HepG2 (cell line): ENCODE results near the gene KDM1B. TPM values are rescaled to one million over a fixed set of nuclear protein-coding genes. Genes with fewer than 3 reads are reported as not detected.

ENCODE experiments used
- CAMTA2 ChIP-seq: sonication (generic); formaldehyde crosslinking; IDR thresholded peaks from 2 replicates; pipeline ENCODE4 v1.4.0; 2020; ENCODE audit warnings: mild to moderate bottlenecking, missing genetic modification reagents, borderline replicate concordance
- CREB1 ChIP-seq, 2 experiments: fragments of 450-650 bp in 1 of 2; IDR thresholded peaks; 2 replicates each; pipeline ENCODE4 v1.6.1; 2016 to 2017; ENCODE audit warnings: control low read depth in 1 of 2, mild to moderate bottlenecking in 1 of 2, missing compliant biosample characterization in 1 of 2, missing genetic modification characterization in 1 of 2
- GATAD1 ChIP-seq: IDR thresholded peaks from 2 replicates; pipeline ENCODE4 v1.6.1; 2016; ENCODE audit warnings: missing genetic modification reagents, missing compliant biosample characterization
- HOXA3 ChIP-seq: sonication (generic); formaldehyde crosslinking; IDR thresholded peaks from 2 replicates; pipeline ENCODE4 v1.5.0; 2020; ENCODE audit warnings: missing genetic modification reagents
- NFYC ChIP-seq: IDR thresholded peaks from 2 replicates; pipeline ENCODE4 v1.6.1; 2016; ENCODE audit warnings: missing genetic modification reagents, missing compliant biosample characterization
- SRY ChIP-seq: sonication (generic); formaldehyde crosslinking; IDR thresholded peaks from 2 replicates; pipeline ENCODE4 v1.8.0; 2022; ENCODE audit warnings: mild to moderate bottlenecking, missing genetic modification reagents
- ZNF484 ChIP-seq: sonication (generic); formaldehyde crosslinking; IDR thresholded peaks from 2 replicates; pipeline ENCODE4 v1.5.1; 2020; ENCODE audit warnings: mild to moderate bottlenecking, low read depth, missing genetic modification reagents, borderline replicate concordance
- ZNF607 ChIP-seq: sonication (generic); formaldehyde crosslinking; IDR thresholded peaks from 2 replicates; pipeline ENCODE4 v1.5.1; 2020; ENCODE audit warnings: missing genetic modification reagents, mild to moderate bottlenecking, borderline replicate concordance
- ZNF841 ChIP-seq: sonication (generic); formaldehyde crosslinking; IDR thresholded peaks from 2 replicates; pipeline ENCODE4 v1.8.1; 2023; ENCODE audit warnings: missing genetic modification reagents, borderline replicate concordance
- polyA plus RNA-seq, 8 experiments: library from polyadenylated mRNA; depleted of rRNA in 3 of 8; stranded (reverse) in 7 of 8; unstranded in 1 of 8; fragments of >200 nt; fragmentation: Illumina TruSeq in 4 of 8; extraction: Trizol in 4 of 8; gene quantifications; 2 replicates each; pipeline versions ENCODE4 v1.2.1 to v1.2.3, GENCODE V29; 2011 to 2016; ENCODE audit warnings: low read depth in 4 of 8, missing spikeins in 1 of 8, mixed read lengths in 1 of 8; ENCODE audit not compliant: insufficient read depth in 1 of 8
- total RNA-seq, 5 experiments: library from RNA; depleted of rRNA; stranded (reverse); fragments of >200 nt; fragmentation: Illumina TruSeq; extraction: Trizol; gene quantifications; 2 replicates each; pipeline ENCODE4 v1.2.3, GENCODE V29; 2016; ENCODE audit warnings: low read depth in 1 of 5
- TF ChIP-seq, protein P1 (sequence below): sonication (generic); formaldehyde crosslinking; IDR thresholded peaks from 2 replicates; pipeline ENCODE4 v1.5.0; 2020; ENCODE audit warnings: missing genetic modification reagents, mild to moderate bottlenecking, borderline replicate concordance
- TF ChIP-seq, protein P2 (sequence below): sonication (generic); formaldehyde crosslinking; IDR thresholded peaks from 2 replicates; pipeline ENCODE4 v1.4.0; 2020; ENCODE audit warnings: missing genetic modification reagents
- TF ChIP-seq, protein P3 (sequence below): sonication (generic); formaldehyde crosslinking; IDR thresholded peaks from one replicate; pipeline ENCODE4 v1.5.1; 2020; ENCODE audit warnings: mild to moderate bottlenecking, missing genetic modification reagents; ENCODE audit errors: not compliant biosample characterization

KDM1B gene
- total and polyA plus RNA-seq, 2 of the 13 experiments (the other 11 are each of a cell fraction or from before 2014, with no cell fraction given): 9.8 to 13.2 TPM

DNA sequence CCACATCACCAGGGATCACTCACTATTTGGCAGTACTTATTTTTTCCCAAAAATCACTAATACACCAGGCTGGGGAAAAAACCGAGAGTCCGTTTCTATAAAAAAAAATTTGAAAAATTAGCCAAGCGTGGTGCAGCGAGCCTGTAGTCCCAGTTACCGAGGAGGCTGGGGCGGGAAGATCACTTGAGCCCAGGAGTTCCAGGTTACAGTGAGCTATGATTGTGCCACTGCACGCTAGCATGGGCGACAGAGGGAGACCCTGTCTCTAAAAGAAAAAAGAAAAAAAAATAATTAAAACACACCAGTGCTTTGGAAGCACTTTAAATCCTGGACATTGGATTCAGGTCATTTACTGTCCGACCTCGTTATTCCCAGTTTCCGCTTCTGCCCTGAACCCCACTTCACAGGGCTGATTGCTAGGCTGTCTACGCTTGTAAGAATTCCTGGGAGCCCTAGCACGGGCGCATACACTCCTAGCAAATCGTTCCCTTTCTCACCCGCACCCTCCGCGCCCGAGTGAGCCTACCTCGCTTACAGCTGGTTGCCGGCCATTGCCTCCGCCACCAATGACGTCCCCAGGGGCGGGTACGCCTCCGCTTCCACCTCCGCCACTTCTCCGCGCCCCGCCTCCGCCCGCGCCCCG, 594 bp upstream of the KDM1B start, which contains the start of gene TPMT (continued):
- TF ChIP-seq ZNF841 (CRISPR knock-in tag) (no peak), HOXA3 (CRISPR knock-in tag) (0 out of 2 replicates have a peak, but pooled peaks have one; percentile 24), CREB1 (IDR thresholded peaks at IDR 0.05) (peak; percentile 63; the same call in 1 of the 2 replicates), CREB1 (CRISPR knock-in tag; IDR thresholded peaks at IDR 0.05) (peak; percentile 33; the same call in 1 of the 2 replicates), SRY (CRISPR knock-in tag) (peak; percentile 7; the same call in 1 of the 2 replicates), ZNF607 (0 out of 2 replicates have a peak, but pooled peaks have one; percentile 69), GATAD1 (0 out of 2 replicates have a peak, but pooled peaks have one; percentile 34), CAMTA2 (CRISPR knock-in tag) (peak; percentile 10; the same call in 1 of the 2 replicates), NFYC (CRISPR knock-in tag) (peak; percentile 39; the same call in 1 of the 2 replicates), ZNF484 (CRISPR knock-in tag) (no peak)
- TF ChIP-seq, protein P1, sequence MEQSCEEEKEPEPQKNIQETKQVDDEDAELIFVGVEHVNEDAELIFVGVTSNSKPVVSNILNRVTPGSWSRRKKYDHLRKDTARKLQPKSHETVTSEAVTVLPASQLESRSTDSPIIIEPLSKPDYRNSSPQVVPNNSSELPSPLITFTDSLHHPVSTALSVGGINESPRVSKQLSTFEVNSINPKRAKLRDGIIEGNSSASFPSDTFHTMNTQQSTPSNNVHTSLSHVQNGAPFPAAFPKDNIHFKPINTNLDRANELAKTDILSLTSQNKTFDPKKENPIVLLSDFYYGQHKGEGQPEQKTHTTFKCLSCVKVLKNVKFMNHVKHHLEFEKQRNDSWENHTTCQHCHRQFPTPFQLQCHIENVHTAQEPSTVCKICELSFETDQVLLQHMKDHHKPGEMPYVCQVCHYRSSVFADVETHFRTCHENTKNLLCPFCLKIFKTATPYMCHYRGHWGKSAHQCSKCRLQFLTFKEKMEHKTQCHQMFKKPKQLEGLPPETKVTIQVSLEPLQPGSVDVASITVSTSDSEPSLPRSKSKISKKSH (CRISPR knock-in tag): peak; percentile 65; the same call in 1 of the 2 replicates
- TF ChIP-seq, protein P2, sequence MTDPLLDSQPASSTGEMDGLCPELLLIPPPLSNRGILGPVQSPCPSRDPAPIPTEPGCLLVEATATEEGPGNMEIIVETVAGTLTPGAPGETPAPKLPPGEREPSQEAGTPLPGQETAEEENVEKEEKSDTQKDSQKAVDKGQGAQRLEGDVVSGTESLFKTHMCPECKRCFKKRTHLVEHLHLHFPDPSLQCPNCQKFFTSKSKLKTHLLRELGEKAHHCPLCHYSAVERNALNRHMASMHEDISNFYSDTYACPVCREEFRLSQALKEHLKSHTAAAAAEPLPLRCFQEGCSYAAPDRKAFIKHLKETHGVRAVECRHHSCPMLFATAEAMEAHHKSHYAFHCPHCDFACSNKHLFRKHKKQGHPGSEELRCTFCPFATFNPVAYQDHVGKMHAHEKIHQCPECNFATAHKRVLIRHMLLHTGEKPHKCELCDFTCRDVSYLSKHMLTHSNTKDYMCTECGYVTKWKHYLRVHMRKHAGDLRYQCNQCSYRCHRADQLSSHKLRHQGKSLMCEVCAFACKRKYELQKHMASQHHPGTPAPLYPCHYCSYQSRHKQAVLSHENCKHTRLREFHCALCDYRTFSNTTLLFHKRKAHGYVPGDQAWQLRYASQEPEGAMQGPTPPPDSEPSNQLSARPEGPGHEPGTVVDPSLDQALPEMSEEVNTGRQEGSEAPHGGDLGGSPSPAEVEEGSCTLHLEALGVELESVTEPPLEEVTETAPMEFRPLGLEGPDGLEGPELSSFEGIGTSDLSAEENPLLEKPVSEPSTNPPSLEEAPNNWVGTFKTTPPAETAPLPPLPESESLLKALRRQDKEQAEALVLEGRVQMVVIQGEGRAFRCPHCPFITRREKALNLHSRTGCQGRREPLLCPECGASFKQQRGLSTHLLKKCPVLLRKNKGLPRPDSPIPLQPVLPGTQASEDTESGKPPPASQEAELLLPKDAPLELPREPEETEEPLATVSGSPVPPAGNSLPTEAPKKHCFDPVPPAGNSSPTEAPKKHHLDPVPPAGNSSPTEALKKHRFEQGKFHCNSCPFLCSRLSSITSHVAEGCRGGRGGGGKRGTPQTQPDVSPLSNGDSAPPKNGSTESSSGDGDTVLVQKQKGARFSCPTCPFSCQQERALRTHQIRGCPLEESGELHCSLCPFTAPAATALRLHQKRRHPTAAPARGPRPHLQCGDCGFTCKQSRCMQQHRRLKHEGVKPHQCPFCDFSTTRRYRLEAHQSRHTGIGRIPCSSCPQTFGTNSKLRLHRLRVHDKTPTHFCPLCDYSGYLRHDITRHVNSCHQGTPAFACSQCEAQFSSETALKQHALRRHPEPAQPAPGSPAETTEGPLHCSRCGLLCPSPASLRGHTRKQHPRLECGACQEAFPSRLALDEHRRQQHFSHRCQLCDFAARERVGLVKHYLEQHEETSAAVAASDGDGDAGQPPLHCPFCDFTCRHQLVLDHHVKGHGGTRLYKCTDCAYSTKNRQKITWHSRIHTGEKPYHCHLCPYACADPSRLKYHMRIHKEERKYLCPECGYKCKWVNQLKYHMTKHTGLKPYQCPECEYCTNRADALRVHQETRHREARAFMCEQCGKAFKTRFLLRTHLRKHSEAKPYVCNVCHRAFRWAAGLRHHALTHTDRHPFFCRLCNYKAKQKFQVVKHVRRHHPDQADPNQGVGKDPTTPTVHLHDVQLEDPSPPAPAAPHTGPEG: no peak
- TF ChIP-seq, protein P3, sequence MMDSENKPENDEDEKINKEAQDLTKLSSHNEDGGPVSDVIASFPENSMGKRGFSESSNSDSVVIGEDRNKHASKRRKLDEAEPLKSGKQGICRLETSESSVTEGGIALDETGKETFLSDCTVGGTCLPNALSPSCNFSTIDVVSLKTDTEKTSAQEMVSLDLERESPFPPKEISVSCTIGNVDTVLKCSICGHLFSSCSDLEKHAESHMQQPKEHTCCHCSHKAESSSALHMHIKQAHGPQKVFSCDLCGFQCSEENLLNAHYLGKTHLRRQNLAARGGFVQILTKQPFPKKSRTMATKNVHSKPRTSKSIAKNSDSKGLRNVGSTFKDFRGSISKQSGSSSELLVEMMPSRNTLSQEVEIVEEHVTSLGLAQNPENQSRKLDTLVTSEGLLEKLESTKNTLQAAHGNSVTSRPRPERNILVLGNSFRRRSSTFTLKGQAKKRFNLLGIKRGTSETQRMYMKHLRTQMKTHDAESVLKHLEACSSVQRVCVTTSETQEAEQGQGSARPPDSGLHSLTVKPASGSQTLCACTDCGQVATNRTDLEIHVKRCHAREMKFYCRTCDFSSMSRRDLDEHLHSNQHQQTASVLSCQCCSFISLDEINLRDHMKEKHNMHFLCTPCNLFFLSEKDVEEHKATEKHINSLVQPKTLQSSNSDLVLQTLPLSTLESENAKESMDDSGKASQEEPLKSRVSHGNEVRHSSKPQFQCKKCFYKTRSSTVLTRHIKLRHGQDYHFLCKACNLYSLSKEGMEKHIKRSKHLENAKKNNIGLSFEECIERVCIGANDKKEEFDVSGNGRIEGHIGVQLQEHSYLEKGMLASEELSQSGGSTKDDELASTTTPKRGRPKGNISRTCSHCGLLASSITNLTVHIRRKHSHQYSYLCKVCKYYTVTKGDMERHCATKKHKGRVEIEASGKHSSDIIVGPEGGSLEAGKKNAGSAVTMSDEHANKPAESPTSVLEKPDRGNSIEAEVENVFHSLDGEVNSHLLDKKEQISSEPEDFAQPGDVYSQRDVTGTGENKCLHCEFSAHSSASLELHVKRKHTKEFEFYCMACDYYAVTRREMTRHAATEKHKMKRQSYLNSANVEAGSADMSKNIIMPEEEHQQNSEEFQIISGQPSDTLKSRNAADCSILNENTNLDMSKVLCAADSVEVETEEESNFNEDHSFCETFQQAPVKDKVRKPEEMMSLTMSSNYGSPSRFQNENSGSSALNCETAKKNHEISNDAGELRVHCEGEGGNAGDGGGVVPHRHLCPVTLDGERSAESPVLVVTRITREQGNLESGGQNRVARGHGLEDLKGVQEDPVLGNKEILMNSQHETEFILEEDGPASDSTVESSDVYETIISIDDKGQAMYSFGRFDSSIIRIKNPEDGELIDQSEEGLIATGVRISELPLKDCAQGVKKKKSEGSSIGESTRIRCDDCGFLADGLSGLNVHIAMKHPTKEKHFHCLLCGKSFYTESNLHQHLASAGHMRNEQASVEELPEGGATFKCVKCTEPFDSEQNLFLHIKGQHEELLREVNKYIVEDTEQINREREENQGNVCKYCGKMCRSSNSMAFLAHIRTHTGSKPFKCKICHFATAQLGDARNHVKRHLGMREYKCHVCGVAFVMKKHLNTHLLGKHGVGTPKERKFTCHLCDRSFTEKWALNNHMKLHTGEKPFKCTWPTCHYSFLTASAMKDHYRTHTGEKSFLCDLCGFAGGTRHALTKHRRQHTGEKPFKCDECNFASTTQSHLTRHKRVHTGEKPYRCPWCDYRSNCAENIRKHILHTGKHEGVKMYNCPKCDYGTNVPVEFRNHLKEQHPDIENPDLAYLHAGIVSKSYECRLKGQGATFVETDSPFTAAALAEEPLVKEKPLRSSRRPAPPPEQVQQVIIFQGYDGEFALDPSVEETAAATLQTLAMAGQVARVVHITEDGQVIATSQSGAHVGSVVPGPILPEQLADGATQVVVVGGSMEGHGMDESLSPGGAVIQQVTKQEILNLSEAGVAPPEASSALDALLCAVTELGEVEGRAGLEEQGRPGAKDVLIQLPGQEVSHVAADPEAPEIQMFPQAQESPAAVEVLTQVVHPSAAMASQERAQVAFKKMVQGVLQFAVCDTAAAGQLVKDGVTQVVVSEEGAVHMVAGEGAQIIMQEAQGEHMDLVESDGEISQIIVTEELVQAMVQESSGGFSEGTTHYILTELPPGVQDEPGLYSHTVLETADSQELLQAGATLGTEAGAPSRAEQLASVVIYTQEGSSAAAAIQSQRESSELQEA (CRISPR knock-in tag): peak; percentile 25
